ENCODE measurements around the gene RHBDD2. TPM values are rescaled to one million over a fixed set of nuclear protein-coding genes. Genes with fewer than 3 reads are reported as not detected.

The RHBDD2 gene
- total and polyA plus RNA-seq, 9 of the 15 experiments (the other 6 are each of a cell fraction or from before 2014, with no cell fraction given) = 3.3 to 36.7 (median 17.9) TPM

- TF ChIP-seq KDM4B (IDR thresholded peaks at IDR 0.05; ENCODE audit: borderline replicate concordance in 2 of 2, low read depth in 1 of 2) (no peak), NFATC3 (IDR thresholded peaks at IDR 0.05) (no peak), CHCHD3 (CRISPR knock-in tag; IDR thresholded peaks at IDR 0.05) (no peak), HES1 (IDR thresholded peaks at IDR 0.05; ENCODE audit: low read depth) (0 out of 2 replicates have a peak, but pooled peaks have one; percentile 7), FOXK2 (conservative IDR thresholded peaks at IDR 0.05 in 1 of 2, IDR thresholded peaks at IDR 0.05 in 1 of 2; ENCODE audit: low read depth in 2 of 2) (no peak; a peak in 1 of 4 replicates), POLR2B (IDR thresholded peaks at IDR 0.05; ENCODE audit: low read depth, partially characterized antibody) (no peak), RBM39 (optimal IDR thresholded peaks at IDR 0.05; ENCODE audit: low read depth, low read length) (no peak), ATF1 (CRISPR knock-in tag; IDR thresholded peaks at IDR 0.05) (no peak), ATF1 (tag; IDR thresholded peaks at IDR 0.05) (peak; percentile 22; the same call in 1 of the 2 replicates), ZBED1 (IDR thresholded peaks at IDR 0.05) (no peak), JUND (IDR thresholded peaks at IDR 0.05; ENCODE audit: borderline replicate concordance, low read depth, low read length) (no peak), JUND (tag; IDR thresholded peaks at IDR 0.05; ENCODE audit: borderline replicate concordance, low read depth, low read length) (0 out of 3 replicates have a peak, but pooled peaks have one; percentile 1), ARID3B (CRISPR knock-in tag; IDR thresholded peaks at IDR 0.05; ENCODE audit: borderline replicate concordance) (no peak), ZNF124 (CRISPR knock-in tag; IDR thresholded peaks at IDR 0.05) (no peak), ZNF695 (CRISPR knock-in tag; IDR thresholded peaks at IDR 0.05) (no peak), TSC22D4 (tag; IDR thresholded peaks at IDR 0.05) (no peak), BDP1 (IDR thresholded peaks at IDR 0.05; ENCODE audit: insufficient read depth, insufficient read length) (no peak), CREB1 (IDR thresholded peaks at IDR 0.05) (no peak), CREB1 (CRISPR knock-in tag; IDR thresholded peaks at IDR 0.05) (0 out of 2 replicates have a peak, but pooled peaks have one; percentile 2), ZBTB8A (IDR thresholded peaks at IDR 0.05; ENCODE audit: partially characterized antibody) (no peak), ZZZ3 (IDR thresholded peaks at IDR 0.05) (no peak), ZBTB49 (CRISPR knock-in tag; IDR thresholded peaks at IDR 0.05; ENCODE audit: borderline replicate concordance) (no peak), TARDBP (IDR thresholded peaks at IDR 0.05) (no peak), ZNF707 (CRISPR knock-in tag; conservative IDR thresholded peaks at IDR 0.05) (no peak), CTBP1 (IDR thresholded peaks at IDR 0.05; ENCODE audit: borderline replicate concordance) (no peak), NR1H2 (CRISPR knock-in tag; IDR thresholded peaks at IDR 0.05) (no peak), HNRNPK (IDR thresholded peaks at IDR 0.05; ENCODE audit: low read depth, low read length, poor library complexity, severe bottlenecking) (no peak), MTA1 (IDR thresholded peaks at IDR 0.05; ENCODE audit: borderline replicate concordance) (no peak), HCFC1 (IDR thresholded peaks at IDR 0.05; ENCODE audit: low read depth, low read length) (no peak), SIX5 (IDR thresholded peaks at IDR 0.05; ENCODE audit: borderline replicate concordance in 1 of 2, insufficient read depth in 1 of 2, low read depth in 1 of 2, low read length in 2 of 2) (no peak)
Observed at GRCh38 chr7:75867390-75867717, 11.5 kb upstream of the RHBDD2 start (continued).

Data from K562 (cell line).